HFF-Myc (cell line): Measurements from ENCODE around the gene CDKAL1.
"Not testable (repeated sequence)": the region's sequence is repeated elsewhere in the genome, so short reads cannot be mapped to it uniquely, and the experiment has no call there.

Source experiments
- DNase-seq: peaks from one replicate; pipeline ENCODE4 v3.0.0-alpha.2; 2011; ENCODE audit warnings: low read depth; ENCODE audit errors: extremely low read depth
- H3K4me3 ChIP-seq: replicated peaks from 2 replicates; pipeline ENCODE4 v1.5.1; 2011; ENCODE audit warnings: low read depth, mild to moderate bottlenecking, control low read depth, low read length
- CTCF ChIP-seq: IDR thresholded peaks from 2 replicates; pipeline ENCODE4 v1.5.1; 2012; ENCODE audit warnings: mild to moderate bottlenecking, low read depth, low read length, control low read depth; ENCODE audit errors: missing control alignments

Gene CDKAL1

GRCh38 chr6:21048047-21048446, 513.8 kb downstream of the CDKAL1 start:
- no peak for TF ChIP-seq CTCF
- no peak for DNase-seq
- H3K4me3 ChIP-seq = no peak overlapping the region

- TF ChIP-seq CTCF = no peak
- H3K4me3 ChIP-seq = no peak overlapping the region
- DNase-seq = no peak
Observed at GRCh38 chr6:21049148-21049547, 514.9 kb downstream of the CDKAL1 start.

- no peak overlapping the region for H3K4me3 ChIP-seq
- no peak for TF ChIP-seq CTCF
- DNase-seq = no peak
Observed at GRCh38 chr6:21049572-21049971, 515.3 kb downstream of the CDKAL1 start.

- no peak overlapping the region for H3K4me3 ChIP-seq
- no peak for DNase-seq
- TF ChIP-seq CTCF = no peak
Observed at GRCh38 chr6:21050935-21051334, 516.7 kb downstream of the CDKAL1 start.

GRCh38 chr6:21051777-21052176, 517.5 kb downstream of the CDKAL1 start:
- no peak for TF ChIP-seq CTCF

GRCh38 chr6:21053612-21054011, 519.4 kb downstream of the CDKAL1 start:
- DNase-seq = no peak
- no peak for TF ChIP-seq CTCF
- no peak overlapping the region for H3K4me3 ChIP-seq

More at GRCh38 chr6:21051777-21052176, 517.5 kb downstream of the CDKAL1 start:
- H3K4me3 ChIP-seq = no peak overlapping the region
- DNase-seq = no peak

- DNase-seq, H3K4me3 ChIP-seq: not testable (repeated sequence)
Observed at GRCh38 chr6:21055480-21055879, 521.2 kb downstream of the CDKAL1 start.

- H3K4me3 ChIP-seq = no peak overlapping the region
- no peak for DNase-seq
- TF ChIP-seq CTCF = no peak
Observed at GRCh38 chr6:21061892-21062291, 527.6 kb downstream of the CDKAL1 start.
